ENCODE data around the gene RAB31.

DNA sequence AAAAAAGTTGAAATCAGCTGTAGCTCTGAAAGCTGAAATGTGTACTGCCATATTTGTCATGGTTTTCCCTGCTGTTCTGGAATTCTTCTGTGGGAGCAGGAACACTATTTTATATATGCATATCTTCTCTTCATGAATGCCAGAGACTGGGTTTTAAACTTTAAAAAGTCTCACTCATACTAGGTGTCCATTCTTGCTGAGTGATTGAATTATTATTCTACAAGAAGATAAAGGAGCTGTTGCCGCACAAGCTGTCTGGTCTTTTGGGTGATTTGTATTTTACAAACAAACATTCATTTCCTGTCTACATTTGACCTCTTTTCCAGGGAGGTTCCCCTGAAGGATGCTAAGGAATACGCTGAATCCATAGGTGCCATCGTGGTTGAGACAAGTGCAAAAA, 137.2 kb downstream of the RAB31 start:
- TF ChIP-seq CTCF (IDR thresholded peaks at IDR 0.05) = no peak
- TF ChIP-seq POLR2A (IDR thresholded peaks at IDR 0.05) = no peak
